ENCODE data around the gene SNAPC5.

The SNAPC5 gene, protein sequence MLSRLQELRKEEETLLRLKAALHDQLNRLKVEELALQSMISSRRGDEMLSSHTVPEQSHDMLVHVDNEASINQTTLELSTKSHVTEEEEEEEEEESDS

DNA sequence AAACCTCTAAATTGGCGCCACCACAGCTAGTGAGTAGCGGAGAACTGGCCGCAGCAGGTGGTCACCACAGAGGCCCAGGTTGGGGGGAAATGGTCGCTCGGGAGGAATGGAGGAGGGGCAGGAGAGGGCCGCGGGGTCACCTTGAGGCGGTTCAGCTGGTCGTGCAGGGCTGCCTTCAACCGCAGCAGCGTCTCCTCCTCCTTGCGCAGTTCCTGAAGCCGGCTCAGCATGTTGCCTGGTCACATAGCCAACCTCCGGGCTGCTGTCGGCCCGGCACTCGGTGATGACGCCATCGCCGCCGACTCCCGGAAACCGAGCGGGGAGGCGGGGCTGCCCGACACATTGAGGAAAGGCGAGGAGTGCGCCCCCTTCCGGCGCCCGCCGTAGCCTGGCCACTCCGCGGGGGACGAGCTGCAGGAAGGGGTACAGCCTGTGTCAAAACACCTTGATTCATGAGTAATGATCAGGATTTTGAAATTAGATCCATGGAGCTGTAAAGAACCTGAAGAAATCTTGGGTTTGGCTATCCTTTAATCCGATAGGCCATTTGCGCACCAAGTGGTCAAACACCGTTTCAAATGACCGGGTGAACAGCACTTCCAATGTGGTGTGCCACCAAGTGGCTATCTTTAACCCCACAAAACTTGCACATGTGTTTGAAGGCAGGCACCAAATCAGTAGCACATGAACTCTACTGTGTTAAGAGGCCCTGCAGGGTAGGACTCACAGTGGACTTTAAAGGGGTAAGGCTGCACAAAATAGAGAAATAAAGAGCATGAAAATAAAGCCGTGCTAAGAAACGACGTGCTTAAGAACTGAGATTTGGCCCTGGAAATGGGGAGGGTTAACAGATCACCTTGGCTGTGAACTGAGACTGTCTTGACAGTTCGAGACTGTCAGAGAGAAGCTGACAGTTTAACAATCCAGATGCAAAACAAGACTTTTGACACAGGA, at the start of gene SNAPC5:
Gene SNAPC5, minus strand, starts transcription at position 261 of the 954 bp plus-strand sequence. Its CDS starts 31 bp downstream, at position 230.
- peak within 1 kb of the TSS; percentile 86 for H3K4me3 ChIP-seq (ENCODE audit: low read depth, low read length)
- DNase-seq (ENCODE audit: low read depth) = peak; percentile 98
- TF ChIP-seq, protein P1, sequence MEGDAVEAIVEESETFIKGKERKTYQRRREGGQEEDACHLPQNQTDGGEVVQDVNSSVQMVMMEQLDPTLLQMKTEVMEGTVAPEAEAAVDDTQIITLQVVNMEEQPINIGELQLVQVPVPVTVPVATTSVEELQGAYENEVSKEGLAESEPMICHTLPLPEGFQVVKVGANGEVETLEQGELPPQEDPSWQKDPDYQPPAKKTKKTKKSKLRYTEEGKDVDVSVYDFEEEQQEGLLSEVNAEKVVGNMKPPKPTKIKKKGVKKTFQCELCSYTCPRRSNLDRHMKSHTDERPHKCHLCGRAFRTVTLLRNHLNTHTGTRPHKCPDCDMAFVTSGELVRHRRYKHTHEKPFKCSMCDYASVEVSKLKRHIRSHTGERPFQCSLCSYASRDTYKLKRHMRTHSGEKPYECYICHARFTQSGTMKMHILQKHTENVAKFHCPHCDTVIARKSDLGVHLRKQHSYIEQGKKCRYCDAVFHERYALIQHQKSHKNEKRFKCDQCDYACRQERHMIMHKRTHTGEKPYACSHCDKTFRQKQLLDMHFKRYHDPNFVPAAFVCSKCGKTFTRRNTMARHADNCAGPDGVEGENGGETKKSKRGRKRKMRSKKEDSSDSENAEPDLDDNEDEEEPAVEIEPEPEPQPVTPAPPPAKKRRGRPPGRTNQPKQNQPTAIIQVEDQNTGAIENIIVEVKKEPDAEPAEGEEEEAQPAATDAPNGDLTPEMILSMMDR (IDR thresholded peaks at IDR 0.05; ENCODE audit: insufficient read depth, low read depth, low read length, missing control alignments) = peak; percentile 95

DNA sequence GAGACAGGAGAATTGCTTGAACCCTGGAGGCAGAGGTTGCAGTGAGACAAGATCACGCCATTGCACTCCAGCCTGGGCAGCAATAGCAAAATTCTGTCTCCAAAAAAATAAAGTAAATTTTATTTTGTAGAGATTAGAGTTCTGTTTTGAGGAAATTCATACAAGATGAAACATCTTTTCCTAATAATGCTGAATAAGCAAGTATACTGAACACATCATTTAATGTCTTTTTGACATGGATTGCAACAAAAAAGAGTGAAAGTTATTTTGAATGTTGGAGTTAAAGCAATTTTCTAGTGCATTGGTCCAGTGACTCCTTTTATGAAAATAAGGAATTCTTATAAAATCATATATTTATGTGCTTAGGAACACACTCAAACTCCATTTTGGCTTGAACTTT, 47.7 kb upstream of the SNAPC5 start:
- no peak for DNase-seq (ENCODE audit: low read depth)
- H3K4me3 ChIP-seq (ENCODE audit: low read depth, low read length) = no peak overlapping the region
- TF ChIP-seq, protein P1 (IDR thresholded peaks at IDR 0.05; ENCODE audit: insufficient read depth, low read depth, low read length, missing control alignments) = no peak

DNA sequence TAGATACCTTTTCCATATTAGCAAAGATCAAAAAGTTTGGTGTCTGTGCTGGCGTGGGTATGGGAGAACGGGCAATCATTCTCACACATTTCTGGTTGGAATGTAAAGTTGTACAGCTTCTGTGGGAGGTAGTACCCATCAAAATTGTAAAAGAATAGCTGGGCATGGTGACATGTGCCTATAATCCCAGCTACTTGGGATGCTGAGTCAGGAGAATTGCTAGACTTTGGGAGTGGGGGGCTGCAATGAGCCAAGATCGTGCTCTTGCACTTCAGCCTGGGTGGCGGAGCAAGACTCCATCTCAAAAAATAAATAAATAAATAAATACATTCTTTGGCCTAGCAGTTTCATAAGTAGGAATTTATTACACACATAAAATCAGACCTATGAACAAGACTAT, 45.3 kb upstream of the SNAPC5 start:
- no peak overlapping the region for H3K4me3 ChIP-seq (ENCODE audit: low read depth, low read length)
- TF ChIP-seq, protein P1 (IDR thresholded peaks at IDR 0.05; ENCODE audit: insufficient read depth, low read depth, low read length, missing control alignments) = no peak
- DNase-seq (ENCODE audit: low read depth) = no peak

DNA sequence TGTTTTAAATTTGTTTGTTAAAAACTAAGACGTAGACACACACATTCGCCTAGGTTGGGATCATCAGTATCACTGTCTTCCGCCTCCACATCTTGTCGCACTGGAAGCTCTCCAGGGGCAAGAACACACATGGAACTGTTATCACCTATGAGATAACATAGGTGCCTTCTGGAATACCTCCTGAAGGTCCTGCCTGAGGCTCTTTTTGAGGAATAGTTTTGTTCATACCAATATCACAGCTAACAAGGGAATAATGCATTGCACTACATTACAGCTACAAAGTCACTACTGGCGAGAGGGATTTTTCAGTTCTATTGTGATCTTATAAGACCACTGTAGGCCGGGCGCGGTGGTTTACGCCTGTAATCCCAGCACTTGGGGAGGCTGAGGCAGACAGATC, 37.5 kb upstream of the SNAPC5 start:
- H3K4me3 ChIP-seq (ENCODE audit: low read depth, low read length) = no peak overlapping the region
- DNase-seq (ENCODE audit: low read depth) = no peak
- TF ChIP-seq, protein P1 (IDR thresholded peaks at IDR 0.05; ENCODE audit: insufficient read depth, low read depth, low read length, missing control alignments) = no peak

DNA sequence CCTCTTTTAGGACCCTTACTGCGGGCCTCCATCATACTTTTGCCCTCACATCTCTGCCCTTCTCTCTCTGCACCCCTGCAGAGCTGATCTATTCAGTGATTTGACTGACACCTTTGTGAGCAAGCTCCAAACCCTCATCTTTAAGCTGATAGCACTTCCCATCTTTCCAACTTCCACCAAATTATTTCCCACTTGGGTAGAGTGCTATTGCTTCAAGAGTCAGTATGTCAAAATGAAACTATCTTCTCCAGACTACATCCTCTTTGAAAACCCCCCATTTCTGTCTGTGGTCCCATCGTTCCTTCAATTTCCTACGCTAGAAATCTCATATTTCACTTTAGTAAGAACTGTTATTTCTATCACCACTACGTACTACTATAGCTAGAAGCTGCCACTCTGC, 27.3 kb upstream of the SNAPC5 start:
- DNase-seq (ENCODE audit: low read depth) = no peak
- TF ChIP-seq, protein P1 (IDR thresholded peaks at IDR 0.05; ENCODE audit: insufficient read depth, low read depth, low read length, missing control alignments) = no peak
- no peak overlapping the region for H3K4me3 ChIP-seq (ENCODE audit: low read depth, low read length)

DNA sequence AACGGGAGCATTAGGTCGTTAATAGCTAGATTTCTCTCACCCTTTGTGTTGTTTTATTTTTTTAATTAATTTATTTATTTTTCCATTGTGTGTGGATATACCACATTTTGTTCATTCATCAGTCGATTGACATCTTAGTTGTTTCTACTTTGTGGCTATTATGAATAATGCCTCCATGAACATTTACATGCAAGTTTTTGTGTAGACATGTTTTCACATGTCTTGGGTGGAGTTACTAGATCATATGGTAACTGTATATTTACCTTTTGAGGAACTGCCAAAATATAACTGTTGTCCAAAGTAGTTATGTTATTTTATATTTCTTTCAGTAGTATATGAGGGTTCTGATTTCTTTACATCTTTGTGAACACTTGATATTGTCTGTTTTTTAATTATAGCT, 26.4 kb upstream of the SNAPC5 start:
- TF ChIP-seq, protein P1 (IDR thresholded peaks at IDR 0.05; ENCODE audit: insufficient read depth, low read depth, low read length, missing control alignments) = no peak
- no peak overlapping the region for H3K4me3 ChIP-seq (ENCODE audit: low read depth, low read length)
- no peak for DNase-seq (ENCODE audit: low read depth)

Data from GM12865 (cell line).